Measurements from ENCODE around the gene SGCA. TPM values are rescaled to one million over a fixed set of nuclear protein-coding genes. Genes with fewer than 3 reads are reported as not detected.

Gene SGCA
- total RNA-seq, 2 experiments from 2014 or later = 0.57 to 1.1 TPM

GRCh38 chr17:50129353-50129727 is 36.5 kb upstream of the SGCA start:
- H2AFZ ChIP-seq (ENCODE audit: low read length) = no peak overlapping the region
- H3K36me3 ChIP-seq (ENCODE audit: insufficient read depth, low read length) = peaks cover 23% of the 10 kb centered on the region
- no peak overlapping the region for H3K27ac ChIP-seq (ENCODE audit: low read depth, low read length, poor library complexity, severe bottlenecking)
- intact Hi-C loops (cut with micrococcal nuclease; ENCODE audit: unreplicated experiment) = no loop called here
- no peak for DNase-seq (ENCODE audit: low spot score)
- peaks cover 11% of the 10 kb centered on the region for H3K4me1 ChIP-seq (ENCODE audit: insufficient read depth, low read length, poor library complexity, severe bottlenecking)
- TF ChIP-seq CTCF (conservative IDR thresholded peaks at IDR 0.05; ENCODE audit: low read length) = no peak
- TF ChIP-seq EZH2phosphoT487 (IDR thresholded peaks at IDR 0.05; ENCODE audit: borderline replicate concordance, low read depth, low read length) = no peak
- POLR2A ChIA-PET = no interaction called here
- BruUV-seq (replicated peaks) = no TSS peak
- no peaks in the 10 kb centered on the region for H3K9me2 ChIP-seq (ENCODE audit: insufficient read depth, low read length)
- H3K9me3 ChIP-seq (ENCODE audit: low read length) = no peaks in the 10 kb centered on the region
- H4K20me1 ChIP-seq (ENCODE audit: insufficient read depth, low read length) = no peaks in the 10 kb centered on the region
- H3K79me2 ChIP-seq (ENCODE audit: insufficient read depth, low read depth, low read length) = no peaks in the 10 kb centered on the region
- H3K4me3 ChIP-seq (ENCODE audit: low read depth, low read length, poor library complexity, severe bottlenecking) = peak overlapping the region; percentile 36
- peak overlapping the region; percentile 40; the same call in 1 of the 2 replicates for H3K4me2 ChIP-seq (ENCODE audit: low read length)
- CTCF ChIA-PET (ENCODE audit: unreplicated experiment) = interaction anchor here (0.6 kb wide), 1 partner anchor 19 kb away, joined by 3 read pairs; no protein-coding TSS in a partner anchor

DNA sequence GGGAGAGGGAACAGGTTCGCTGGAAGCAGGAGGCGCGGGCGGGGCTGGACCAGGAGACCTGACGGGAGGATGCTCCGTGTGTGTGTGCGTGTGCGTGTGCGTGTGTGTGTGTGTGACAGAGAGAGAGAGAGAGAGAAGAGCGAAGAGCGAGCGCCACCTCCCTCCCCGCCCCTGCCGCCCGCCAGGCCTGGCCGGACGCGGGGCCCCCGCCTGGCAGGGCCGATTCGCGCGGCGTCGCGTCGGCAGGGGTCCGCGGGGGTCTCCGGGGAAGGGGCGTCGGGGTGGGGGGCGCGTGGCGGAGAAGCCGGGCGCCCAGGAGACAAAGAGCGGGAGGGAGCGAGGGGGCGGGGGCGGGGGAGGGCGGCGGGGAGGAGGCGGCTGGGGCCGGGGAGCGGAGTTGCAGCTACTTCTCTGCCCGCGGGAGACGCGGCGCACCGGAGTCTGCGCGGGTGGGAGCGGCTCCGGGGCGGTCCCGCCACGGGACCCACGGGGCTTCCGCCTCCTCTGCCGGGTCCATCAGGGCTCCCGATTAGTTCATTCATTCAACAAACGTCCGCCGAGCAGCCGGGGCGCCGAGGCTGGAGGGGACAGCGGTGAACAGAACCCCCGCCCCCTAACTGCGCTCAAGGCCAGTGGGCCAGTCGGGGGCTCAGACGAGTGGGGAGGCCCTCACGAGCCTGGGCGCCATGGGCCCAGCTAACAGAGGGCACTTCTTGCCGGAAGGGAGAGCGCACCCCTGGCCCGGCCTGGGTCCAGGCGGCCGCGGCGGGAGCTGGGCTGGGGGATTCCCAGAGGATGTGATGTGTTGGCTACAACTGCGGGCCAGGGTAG is 35.9 kb upstream of the SGCA start, which contains the start of gene SAMD14:
Gene SAMD14 (minus strand): TSS at position 433 of the 831 bp plus-strand sequence. CDS start 5,201 bp downstream, outside the sequence.
- Histone ChIP-seq H4K20me1 (ENCODE audit: insufficient read depth, low read length) (no peaks in the 10 kb centered on the region), H2AFZ (ENCODE audit: low read length) (no peak within 1 kb of the TSS), H3K4me1 (ENCODE audit: insufficient read depth, low read length, poor library complexity, severe bottlenecking) (peaks cover 11% of the 10 kb centered on the region), H3K27ac (ENCODE audit: low read depth, low read length, poor library complexity, severe bottlenecking) (no peak within 1 kb of the TSS), H3K9me2 (ENCODE audit: insufficient read depth, low read length) (no peaks in the 10 kb centered on the region), H3K4me2 (ENCODE audit: low read length) (peak within 1 kb of the TSS; percentile 44; the same call in 1 of the 2 replicates), H3K4me3 (ENCODE audit: low read depth, low read length, poor library complexity, severe bottlenecking) (peak within 1 kb of the TSS; percentile 36), H3K9me3 (ENCODE audit: low read length) (no peaks in the 10 kb centered on the region), H3K36me3 (ENCODE audit: insufficient read depth, low read length) (peaks cover 29% of the 10 kb centered on the region), H3K79me2 (ENCODE audit: insufficient read depth, low read depth, low read length) (no peaks in the 10 kb centered on the region)
- intact Hi-C loops (cut with micrococcal nuclease; ENCODE audit: unreplicated experiment) = no loop called here
- ChIA-PET CTCF (ENCODE audit: unreplicated experiment) (interaction anchor here (0.7 kb wide), 1 partner anchor 14 kb away, joined by 11 read pairs; no protein-coding TSS in a partner anchor), POLR2A (no interaction called here)
- no TSS peak for BruUV-seq (replicated peaks)
- DNase-seq (ENCODE audit: low spot score) = no peak
- TF ChIP-seq CTCF (conservative IDR thresholded peaks at IDR 0.05; ENCODE audit: low read length) (no peak), EZH2phosphoT487 (IDR thresholded peaks at IDR 0.05; ENCODE audit: borderline replicate concordance, low read depth, low read length) (no peak)
